Kidney capillary endothelial cell (primary cell): ENCODE measurements around the gene LENEP.
A peak's percentile ranks its signal among the peaks of the same experiment; 100 is the strongest.

Experiments used
- DNase-seq: peaks from one replicate; pipeline ENCODE4 v3.0.0-alpha.2; 2018; ENCODE audit warnings: low spot score

Gene LENEP

DNA sequence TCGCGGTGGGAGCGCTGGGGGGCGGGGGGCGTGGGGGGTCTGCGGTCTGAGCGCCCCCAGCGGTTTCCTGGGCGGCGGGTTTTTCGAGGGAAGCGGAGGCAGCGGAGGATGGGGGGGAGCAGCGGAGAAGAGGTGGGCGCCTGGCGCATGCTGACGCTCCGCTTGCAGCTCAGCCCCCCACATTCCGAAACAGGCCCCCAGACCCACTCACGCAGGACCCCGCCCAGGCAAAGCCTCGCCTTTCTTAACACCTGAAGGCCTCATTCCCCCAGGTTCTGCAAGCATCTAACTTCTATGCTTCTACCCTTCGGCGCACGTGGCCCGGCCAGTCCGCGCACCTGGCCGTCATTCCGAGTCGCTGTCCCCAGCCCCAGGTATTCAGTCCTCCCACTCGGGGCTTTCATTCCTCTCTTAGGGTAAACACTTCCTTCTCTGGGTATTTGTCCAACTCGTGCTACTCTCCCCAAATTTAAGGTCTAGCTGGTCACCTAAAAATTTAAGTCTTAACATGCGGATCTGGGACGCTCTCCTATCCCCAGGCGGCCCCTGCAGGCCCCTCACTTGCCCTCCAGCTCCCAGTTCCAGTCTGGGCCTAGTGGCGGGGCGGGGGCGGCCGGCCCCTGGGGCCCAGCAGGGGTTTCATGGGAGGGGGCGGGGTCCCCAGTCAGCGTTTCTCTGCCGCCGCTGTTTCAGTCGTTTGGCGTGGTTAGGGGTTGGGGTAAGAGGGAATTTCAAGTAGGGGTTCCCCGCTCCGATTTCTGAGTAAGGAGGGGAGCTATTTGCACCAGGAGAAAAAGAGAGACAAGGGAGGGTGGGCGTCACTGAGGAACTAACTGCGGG lies 6.4 kb downstream of the LENEP start:
- DNase-seq = no peak

DNA sequence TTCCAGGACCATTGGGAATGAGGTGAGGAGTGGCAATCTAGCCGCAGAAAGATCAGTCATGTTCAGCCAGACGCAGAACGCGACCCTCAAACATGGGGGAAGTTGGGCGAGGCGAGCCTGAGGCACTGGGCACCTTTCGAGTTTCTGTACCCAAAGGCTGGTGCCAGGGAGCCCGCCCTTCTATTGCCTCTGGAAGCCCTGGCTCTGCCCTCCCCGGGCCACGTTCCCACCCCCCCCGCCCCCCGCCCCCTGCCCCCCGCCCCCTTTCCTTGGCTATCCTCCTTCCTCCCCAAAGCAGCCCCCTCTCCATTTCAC lies 7.0 kb downstream of the LENEP start:
- DNase-seq = no peak

DNA sequence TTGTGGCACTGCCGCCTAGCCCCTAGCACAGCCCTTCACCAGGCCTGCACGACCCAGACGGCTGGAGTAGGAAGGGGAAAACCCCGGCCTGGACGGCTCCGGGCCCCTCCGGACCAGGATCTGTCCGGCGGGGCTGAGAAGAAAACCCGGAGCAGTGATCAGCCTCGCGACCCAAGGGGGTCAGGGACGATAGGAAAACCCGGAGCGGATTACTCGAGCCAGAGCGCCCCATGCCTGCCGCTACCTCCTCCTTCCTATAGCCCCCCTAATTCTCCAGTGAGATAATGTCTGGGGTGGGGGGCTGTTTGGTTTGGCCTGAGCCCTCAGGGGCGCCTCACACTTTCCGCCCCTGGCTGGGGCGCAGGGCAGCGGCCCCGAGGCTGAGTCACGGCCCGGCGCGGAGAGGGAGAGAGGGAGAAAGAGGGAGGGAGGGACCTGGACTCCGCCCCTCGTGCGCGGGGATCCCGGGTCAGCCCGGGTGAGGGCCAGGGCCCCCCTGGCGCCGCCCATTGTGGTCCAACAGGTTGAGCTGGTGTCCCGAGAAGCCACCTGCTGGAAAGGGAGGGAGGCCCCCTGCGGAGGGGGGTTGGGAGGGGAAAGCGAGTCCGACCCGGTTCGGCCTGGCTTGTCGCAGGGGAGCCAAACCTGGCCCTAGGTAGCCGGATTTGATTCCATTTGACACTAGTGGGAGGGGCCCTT lies 7.5 kb downstream of the LENEP start:
- DNase-seq = peak; percentile 60

DNA sequence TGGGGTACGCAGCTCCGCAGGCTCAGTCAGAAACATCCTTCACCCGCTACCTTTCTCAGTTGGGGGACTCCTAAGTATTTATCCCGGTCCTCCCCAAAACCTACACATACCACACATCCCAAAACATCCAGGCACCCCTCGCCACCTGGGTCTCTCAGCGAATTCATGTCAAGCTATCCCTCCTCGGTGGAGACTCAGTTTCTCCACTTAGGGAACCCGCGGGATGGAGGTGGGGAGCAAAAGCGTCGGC lies 8.0 kb downstream of the LENEP start:
- DNase-seq = no peak

DNA sequence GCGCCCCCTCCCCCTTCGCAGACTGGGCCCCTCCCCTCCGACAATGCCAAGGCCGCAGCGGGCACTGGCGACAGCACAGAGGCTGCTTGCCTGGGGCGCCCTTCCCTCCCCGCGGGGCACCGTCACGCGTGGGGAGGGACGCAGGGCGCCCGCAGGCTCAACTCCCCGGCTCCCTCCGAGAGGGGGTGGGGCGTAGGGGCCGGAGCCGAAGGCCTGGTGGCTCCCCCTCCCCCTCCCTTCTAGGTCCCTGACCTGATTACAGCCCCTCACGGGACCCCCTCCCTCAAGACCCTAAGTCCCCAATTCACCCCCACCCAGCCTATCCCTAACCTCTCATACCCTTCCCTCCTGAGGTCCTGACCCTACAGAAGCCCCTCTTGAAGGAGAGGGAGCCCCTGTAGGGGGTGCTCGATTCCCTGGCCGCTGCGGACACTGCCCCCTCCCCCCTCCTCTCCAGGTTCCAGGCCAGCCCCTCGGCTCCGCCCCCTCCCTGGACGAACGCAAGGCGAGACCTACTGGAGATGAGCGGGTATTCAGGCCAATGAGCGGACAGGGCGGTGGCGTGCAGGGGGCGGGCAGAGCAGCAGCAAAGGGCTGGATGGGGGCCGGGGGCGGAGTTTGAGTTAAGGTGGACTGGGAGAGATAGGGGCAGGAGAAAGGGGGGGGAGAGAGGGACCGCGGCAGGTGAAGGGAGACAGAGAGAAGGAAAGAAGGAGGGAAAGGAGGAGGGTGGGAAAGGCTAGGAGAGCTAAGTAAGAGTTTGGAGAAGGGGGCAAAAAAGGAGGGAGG lies 8.5 kb downstream of the LENEP start:
- peak; percentile 98 for DNase-seq

DNA sequence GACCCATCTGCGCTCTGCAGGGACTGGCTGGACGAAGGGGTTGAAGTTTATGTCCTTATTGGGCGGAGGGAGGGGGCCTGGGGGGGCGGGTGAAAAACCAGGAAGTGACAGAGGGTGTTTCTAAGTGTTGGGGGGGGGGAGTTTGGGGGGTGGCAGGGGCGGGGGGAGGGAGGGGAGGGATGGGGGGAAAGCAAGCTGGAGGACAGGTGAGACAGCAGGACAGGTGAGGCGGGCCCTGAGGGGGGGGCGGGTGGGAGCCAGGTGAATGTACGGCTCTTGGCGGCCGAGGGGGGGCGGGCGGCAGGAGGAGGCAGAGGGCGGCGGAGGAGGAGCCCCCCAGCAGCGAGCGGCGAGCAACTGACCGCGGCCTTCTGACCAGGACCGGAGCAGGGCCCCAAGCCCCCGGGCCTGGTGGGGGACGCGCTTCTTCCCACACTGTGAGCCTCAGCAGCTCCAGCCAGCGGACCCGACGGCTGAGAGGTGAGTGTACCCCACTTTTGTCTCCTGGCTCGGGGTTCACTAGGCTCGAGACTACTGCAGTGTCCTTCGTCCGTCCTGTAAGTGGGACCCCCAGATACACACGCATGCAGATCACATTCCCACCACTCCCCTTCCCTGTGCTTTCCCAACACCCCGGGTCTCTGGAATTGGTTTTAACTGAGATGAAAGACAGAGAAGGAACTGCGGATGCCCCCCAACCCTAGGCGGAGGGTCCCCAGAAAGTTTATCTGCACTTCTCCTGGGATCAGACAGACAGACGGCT lies 9.3 kb downstream of the LENEP start, which contains the start of gene ZBTB7B:
Gene ZBTB7B (plus strand): TSS at position 339 of the 763 bp plus-strand sequence. CDS start 11,859 bp downstream, outside the sequence.
- DNase-seq = no peak

DNA sequence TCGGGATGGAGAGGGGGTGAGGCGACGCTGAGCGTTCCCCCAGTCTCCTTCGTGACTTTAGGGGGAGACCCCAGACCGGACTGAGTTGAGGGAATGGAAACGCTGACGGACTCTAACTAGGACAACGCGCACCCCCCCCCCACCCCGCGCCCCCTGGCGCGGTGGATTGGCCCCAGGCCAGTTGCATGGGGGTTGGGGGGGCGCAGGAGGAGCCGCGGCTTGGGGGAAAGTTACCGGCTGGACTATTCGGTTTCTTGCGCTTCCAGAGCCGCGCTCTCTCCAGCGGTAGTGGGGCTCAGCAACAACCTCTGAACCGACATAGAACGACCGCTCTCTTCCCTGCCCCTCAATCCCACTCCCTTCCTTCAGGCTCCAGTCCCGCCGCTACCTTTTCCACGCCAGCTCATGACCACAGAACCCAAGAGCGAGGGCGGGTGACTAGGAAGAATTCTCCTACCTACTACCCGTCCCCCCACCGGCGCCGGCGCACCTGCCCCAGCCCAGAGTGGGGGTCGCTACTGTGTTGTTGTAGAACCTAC lies 9.9 kb downstream of the LENEP start:
- DNase-seq = no peak

DNA sequence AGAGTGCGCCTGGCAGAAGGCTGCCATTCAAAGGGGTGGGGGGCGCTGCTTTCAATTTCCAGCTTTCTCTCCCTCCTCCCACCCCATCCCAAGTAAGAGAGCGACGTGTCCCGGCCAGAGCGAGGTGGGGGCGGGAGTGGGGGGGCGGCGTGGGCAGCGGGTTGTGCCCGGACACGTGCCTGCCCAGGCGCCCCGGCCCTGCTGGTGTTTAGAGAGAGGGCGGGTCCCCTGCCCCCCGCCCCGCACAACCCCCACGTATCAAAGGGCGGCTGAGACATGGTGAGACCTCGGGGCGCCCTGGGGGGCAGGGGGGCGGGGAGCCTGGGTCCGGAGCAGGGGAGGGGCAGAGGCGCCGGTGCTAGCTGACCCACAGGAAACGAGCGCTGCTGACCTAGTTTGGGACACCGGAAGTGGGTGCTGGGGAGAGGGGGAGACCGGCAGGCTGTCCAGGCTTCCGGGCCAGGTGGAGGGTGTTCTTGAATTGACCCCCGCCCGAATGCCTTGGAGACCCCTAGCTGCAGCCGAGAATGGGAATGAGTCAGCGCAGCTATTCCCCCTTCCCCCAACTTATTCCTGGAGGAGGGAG lies 10.5 kb downstream of the LENEP start:
- DNase-seq = peak; percentile 56

DNA sequence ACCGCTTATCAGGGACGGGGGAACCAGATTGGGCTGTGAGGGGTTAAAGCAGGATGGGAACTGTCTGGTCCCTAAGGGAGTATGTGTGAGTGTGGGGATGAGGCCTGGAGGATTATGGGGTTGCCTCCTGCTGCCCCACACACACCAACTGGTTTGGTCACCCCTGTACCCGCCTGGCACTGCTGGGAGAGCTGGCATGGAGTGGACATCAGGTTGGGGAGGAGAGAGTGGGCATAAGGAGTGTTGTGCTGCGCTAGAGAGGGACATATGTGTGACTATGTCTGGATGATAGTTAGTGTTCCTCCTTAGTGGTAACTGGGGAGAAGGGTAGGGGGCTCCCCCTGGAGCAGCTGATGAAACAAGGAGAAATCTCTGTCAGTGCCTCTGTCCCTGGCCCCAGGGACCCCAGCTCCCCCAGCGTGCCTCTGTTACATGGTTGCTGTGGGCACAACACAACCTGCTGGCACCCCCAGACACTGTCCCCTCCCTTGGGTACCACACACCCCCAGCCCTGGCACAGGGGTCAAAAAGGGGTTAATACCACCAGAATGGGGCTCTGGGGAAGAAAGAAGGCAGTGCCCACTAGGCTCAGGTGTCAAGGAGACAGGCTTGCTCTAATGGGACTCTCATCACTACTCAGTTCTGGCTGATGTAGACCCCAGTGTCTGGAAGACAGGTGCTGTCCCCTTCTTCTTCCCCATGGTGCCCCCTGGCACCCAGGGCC lies 11.1 kb downstream of the LENEP start:
- DNase-seq = no peak

DNA sequence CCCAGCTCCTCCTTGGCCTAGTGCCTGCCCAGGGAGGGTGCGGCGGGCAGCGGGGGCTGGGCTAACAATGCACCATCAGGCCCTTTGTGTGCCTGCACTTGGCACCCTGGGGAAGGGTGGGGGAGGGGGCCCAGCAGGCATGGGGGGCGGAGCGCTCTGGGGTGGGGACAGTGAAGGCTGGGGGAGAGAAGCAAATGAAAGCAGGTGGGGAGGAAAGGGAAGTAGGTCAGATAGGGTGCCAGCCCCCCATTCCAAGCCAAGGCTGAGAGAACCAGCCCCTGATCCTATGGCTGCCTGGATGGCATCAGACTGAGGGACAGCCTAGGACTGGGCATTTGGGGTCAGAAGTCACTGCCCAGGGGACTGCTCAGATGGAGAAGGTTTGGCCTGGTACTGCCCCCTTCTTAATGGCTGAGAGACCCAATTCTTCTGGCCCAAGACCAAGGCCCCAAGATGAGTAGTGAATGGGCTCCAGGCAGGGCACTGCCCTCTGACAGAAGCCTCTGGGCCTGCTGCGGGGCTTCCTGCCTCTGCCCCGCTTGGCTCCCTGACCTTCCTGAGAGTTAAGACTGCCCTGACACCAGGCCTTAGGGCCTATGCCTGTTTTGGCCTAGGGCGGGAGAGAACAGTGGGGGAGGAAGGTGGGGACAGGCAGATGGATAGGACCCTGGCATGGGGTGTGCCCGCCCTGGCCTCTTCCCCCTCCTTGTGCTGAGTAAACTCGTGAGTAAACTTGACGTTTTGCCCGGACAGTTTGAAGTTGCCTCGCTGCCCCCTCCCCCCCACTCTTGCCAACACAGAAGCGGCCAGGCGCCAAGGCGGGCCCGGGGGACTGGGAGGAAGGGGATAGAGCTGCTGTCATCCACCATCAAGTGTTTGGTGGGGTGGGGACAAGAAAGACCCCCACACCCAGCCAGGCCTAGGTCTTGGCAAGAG lies 12.0 kb downstream of the LENEP start:
- no peak for DNase-seq

DNA sequence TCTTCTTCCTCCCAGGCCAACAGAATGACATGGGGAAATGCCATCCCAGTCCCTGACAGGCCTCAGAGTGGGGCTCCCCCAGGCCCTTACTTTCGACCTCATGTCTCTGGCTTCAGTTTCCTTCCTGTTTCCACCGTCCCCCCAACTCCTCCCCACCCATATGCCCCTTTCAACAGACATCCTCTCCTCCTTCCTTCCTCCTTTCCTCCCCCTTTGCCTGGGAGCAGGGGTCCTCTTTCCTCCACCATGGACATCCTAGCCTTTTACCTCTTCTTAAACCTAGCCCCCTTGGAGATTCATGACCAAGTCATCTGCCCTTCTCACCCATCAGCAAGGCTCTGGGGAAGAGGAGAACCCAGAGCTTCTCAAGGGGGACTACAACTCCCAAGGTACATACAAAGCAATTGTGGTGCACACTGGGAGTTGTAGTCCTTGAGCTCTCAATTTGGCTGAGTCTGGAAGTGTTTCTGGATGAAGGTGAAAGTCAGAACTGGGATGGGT lies 13.3 kb downstream of the LENEP start:
- DNase-seq = no peak

DNA sequence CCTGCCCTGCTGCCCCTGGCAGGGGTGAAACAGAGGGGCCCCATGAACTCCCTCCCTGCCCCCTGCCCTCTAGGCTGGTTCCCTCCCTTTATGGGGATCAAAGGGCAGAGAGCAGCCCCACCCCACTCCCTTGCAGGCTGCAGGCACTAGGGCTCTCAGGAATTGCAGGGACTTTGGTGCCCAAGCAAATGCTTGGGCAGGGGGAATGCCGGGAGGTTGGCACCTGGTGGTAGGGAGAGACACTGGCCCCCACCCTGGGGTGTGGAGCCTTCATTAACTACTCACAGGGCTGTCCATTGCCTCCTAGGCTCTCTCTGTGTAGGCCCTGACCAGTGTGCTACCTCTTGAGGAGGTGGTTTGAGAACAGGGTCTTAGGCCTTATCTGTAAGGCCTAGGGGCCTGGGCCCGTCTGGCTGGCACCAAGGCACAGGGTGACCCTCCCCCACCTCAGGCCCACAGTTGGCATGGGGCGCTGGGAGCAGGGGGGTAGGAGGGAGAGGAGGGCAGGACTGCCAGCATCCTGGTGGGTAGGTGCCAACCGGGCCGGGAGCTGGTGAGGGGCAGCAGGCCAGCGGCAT lies 14.0 kb downstream of the LENEP start:
- no peak for DNase-seq

DNA sequence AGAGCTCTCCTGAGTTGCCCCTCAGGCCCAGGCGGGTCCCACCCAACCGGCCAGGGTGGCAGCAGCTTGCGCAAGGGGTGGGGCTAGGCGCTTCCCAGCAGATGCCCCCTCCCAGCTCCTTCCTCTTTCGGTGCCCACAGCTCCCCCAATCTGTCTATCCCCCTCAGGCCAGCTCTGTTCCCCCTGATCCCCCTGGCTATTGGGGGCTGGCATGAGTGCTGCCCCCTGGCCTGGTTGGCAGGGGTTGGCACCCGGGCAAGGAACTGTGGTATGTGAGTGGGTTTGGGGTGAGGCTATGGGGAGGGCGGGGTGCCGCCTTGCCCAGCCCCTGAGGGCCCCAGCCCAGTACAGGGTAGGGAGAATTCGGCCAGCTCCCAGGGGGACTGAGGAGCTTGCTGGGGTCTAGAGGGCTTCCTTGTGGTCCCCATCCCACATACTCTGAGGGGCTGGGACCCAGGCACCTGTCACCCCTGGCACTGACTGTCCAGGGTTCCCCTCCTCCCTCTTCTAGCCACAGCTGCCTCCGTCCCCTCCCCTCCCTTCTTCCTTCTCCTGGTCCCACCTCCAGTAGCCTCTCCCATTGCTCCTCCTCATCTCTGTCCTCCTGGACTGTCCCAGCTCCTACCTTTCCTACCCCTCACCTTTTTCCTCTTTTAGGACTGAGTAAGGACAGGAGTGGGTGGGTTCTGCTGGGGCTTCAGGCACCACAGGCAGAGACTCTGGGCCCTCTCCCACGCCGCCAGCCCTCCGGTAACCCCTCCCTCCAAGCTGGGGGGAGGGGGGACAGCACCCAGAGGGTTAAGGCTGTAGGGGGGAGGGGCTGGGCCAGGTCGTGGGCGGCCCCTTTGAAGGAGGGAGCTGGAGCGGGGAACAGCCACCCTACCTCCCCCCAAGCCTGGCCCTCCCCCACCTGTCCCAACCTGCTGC lies 14.9 kb downstream of the LENEP start:
- DNase-seq = no peak

DNA sequence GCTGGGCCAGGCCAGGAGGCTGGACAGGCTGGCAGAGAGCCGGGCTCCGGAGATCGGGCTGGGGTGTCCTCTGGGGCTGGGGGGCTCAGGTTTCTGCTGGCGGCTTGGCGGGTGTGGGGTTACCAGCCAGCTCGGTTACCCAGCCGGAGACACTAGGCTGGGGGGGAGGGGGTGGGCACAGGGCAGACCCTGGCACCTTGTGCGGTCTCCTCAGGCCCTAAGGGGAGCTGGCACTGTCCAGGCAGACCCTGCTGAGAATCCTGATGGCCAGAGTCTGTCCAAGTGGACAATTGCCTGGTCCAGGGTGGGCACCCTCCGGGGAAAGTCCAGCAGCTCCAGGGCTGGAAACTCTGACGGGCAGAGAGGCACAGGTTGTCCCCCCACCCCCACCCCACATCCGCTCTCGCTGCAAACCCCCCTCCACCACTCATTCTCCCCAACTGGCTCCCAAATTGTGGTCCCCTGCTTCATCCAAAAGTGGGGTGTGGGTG lies 15.9 kb downstream of the LENEP start:
- DNase-seq = no peak

DNA sequence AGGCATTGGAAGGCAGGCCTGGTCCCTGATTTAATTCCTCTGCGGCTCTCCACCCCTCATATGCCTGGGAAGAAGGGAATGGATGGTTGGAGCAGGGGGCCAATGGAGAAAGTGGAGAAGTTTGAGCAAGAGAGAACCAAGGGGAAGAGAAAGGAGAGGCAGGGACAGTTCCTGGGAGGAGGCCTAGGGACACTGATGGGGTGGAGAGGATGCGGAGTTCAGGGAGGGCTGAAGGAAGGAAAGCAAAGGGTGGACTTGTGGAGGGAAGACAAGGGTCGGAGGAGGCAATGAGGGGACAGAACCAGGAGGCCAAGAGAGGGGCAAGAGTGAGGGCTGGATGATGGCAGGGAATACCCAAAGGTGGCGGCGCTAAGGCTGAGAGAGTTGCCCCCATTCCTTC lies 16.4 kb downstream of the LENEP start:
- DNase-seq = no peak

DNA sequence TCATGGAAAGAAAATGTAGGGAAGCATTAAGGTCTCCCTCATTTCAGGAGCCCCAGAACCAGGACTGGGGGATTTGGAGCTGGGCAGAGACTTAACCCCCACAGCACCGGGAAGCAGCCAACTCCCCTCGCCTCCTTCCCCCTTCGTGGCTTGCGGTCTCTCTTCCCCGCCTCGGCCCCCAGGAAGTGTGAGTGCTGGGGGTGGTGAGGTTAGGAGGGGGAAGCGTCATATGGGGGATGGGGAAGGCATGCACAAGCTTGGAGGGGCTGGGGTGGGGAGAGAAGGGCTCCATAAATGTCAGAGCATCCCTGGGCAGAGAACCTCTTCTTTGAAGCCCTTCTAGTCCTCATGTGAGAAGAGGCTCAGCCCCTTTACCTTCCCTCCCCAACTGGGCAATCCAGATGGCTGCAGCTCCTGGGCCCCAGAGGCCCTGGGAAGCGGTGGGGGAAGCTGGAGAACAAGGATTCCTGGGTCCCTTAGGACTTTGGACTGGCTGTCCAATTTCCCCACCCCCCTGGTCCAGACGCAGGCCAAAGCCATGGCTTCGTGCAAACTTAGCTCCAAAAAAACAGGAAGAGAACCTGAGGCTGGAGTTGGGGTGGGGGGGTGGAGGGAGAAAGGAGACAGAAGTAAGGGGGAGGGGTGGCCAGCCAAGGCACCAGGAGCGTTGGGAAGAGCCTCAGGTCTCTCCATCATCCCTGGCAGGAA lies 17.0 kb downstream of the LENEP start:
- DNase-seq = no peak

DNA sequence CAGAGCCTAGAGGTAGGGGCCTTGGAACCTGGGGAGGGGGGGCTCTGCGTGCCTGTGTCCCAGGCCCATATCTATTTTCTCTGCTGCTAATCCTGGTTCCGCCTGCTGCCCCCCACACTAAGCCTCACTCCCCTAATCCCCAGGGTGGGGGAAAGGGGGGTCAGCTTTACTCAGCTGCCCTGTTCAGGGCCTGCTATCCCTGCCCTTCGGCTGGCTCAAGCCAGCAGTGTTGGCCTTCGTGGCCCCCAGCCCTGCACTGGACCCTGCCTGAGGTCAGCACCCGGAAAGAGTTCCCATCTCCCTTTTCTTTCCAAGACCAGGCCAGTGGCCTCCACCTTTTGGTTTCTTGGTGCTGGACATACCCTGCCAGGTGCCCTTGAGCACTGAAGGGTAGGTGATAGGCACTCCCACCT lies 17.6 kb downstream of the LENEP start:
- DNase-seq = no peak
